Fibroblast of skin of back (primary cell): ENCODE measurements around the gene MAU2.
A peak's percentile ranks its signal among the peaks of the same experiment; 100 is the strongest.
"Not testable (repeated sequence)": the region's sequence is repeated elsewhere in the genome, so short reads cannot be mapped to it uniquely, and the experiment has no call there.

Source experiments
- DNase-seq: peaks from one replicate; pipeline ENCODE4 v3.0.0-alpha.2; 2013

MAU2 gene

DNA sequence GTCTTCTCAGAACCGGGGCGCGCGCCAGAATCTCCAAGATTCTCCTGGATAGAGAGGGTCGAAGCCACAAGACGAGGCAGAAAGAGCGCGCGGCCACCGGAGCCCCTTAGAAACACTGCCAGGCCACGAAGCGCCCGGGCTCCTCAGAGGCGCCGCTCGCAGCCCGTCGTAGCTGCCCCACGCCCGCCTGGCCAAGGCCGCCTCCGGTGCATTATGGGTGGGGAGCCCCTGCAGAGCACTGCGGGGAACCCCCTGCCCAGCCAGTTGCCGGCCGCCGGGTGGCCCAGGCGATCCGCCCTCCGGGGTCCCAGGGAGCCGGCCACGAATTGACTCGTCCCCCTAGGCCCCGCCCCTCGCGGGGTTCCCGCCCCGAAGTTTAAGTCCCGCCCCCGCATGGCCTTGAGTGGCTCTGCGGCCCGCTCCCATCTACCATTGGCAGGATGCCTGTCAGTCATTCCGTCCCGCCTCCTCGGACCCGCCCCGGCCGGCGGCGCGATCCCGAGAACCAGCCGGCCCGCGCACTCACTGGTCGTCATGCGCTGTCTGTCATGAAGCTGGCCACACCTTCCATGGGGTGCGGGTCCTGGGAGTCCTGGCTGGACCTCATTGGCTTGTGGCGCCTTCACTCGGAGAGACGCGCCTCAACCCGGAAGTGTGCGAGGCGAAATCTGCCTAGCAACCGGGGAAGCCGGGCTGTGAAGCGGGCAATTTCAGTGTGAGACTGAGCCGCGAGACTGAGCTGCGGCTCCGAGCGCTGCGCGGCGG lies 64.7 kb downstream of the MAU2 start:
- peak; percentile 100 for DNase-seq

DNA sequence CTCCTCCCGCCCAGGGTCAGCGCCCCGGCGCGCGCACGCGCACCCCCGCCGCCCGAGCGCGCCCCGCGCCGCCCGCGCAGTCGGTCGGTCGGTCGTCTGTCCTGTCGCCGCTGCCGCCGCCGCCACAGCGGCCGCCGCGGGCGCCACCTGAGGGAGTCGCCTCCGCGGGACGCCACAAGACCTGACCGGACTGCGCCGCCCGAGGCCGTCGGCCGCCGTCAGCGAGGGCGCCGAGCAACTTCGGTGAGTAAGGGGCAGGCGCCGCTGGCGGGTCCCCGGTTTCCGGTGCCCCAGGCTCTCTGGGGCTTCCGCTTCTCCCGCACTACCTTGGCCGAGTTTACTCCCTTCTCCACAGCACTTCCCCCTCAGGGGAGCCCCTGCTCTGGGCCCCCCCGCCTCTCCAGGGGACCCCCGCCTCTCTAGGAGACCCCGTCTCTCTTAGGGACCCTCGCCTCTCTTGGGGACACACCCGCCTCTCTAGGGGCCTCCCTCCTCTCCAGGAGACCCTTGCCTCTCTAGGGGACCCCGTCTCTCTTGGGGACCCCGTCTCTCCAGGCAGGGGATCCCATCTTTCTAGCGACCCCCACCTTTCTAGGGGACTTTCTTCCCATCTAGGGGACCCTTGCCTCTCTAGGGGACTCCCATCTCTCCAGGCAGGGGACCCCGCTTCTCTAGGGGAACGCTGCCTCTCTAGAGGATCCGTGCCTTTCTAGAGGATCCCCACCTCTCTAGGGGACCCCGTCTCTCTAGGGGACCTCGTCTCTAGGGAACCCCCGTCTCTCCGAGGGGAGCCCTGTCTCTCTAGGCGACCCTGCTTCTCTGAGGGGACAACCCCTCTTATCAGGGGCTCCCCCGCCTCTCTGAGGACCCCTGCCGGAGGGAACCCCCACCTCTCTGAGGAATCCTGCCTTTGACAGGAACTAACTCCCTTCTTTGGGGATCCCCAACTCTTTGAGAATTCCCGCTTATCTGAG lies 65.6 kb downstream of the MAU2 start:
- no peak for DNase-seq

- no peak for DNase-seq
These were observed 66.5 kb downstream of the MAU2 start for GRCh38 chr19:19387108-19387507.

DNA sequence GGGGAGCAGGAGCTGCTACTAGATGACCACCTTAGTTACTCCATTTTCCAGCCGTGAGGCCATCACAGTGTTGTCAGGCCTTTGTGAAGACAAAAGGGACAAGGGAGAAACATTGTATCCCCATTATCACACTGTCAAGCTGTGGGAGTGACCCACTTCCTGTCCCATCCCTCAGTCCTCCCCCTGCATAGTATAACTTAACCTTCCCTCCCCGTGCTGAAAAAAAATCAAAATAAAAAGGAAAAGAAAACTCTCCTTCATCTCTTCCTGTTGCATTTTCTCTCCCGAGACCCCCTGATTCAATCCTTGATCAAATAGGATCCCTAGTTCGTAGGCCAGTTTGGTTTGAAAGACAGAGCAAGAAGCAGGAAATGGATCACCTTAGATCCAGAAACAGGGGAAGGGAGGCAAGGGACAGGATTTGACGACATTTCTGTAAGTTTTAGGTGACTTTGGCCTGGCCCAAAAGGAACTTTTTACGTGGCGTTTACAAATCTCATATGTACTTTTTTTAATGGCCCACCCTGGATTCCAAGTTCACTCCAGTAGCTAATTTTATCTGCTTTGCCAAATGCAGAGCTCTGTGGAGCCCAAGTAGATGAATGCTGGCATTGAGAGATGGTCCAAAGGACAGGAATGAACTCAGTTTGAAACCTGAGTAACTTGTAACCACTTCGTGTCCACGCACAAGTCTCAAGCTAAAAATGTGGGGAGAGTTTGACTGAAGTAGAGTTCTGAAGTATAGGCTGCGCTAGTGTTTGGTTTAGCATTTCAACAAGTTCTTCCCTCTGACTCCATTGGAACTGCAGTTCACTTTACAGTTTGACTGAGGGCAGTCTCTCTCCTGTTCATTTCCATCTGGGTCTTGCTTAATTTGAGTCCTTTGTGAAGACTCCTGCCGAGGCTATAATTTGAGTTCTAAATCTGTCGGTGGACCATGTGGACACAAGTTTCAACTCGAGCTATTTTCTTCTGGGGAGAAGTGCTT lies 68.2 kb downstream of the MAU2 start:
- DNase-seq = no peak

DNA sequence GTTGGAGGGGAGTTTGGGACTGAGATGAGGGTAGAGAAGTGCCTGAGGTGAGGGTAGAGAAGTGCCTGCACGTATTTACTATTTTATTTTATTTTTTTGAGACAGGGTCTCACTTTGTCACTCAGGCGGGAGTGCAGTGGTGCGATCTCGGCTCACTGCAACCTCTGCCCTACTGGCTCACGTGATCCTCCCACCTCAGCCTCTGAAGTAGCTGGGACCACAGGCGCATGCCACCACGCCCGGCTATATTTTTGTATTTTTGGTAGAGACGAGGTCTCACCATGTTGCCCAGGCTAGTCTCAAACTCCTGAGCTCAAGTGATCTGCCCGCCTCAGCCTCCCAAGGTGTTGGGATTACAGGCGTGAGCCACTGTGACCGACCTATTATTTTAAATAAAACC lies 69.1 kb downstream of the MAU2 start:
- not testable (repeated sequence) for DNase-seq

GRCh38 chr19:19394333-19394732 lies 73.7 kb downstream of the MAU2 start:
- DNase-seq = not testable (repeated sequence)

- peak; percentile 52 for DNase-seq
These were observed 79.3 kb downstream of the MAU2 start for GRCh38 chr19:19399733-19400433.

- DNase-seq = no peak
These were observed 82.2 kb downstream of the MAU2 start for GRCh38 chr19:19402656-19403372.

GRCh38 chr19:19403373-19403901 lies 82.8 kb downstream of the MAU2 start:
- DNase-seq = peak; percentile 64

DNA sequence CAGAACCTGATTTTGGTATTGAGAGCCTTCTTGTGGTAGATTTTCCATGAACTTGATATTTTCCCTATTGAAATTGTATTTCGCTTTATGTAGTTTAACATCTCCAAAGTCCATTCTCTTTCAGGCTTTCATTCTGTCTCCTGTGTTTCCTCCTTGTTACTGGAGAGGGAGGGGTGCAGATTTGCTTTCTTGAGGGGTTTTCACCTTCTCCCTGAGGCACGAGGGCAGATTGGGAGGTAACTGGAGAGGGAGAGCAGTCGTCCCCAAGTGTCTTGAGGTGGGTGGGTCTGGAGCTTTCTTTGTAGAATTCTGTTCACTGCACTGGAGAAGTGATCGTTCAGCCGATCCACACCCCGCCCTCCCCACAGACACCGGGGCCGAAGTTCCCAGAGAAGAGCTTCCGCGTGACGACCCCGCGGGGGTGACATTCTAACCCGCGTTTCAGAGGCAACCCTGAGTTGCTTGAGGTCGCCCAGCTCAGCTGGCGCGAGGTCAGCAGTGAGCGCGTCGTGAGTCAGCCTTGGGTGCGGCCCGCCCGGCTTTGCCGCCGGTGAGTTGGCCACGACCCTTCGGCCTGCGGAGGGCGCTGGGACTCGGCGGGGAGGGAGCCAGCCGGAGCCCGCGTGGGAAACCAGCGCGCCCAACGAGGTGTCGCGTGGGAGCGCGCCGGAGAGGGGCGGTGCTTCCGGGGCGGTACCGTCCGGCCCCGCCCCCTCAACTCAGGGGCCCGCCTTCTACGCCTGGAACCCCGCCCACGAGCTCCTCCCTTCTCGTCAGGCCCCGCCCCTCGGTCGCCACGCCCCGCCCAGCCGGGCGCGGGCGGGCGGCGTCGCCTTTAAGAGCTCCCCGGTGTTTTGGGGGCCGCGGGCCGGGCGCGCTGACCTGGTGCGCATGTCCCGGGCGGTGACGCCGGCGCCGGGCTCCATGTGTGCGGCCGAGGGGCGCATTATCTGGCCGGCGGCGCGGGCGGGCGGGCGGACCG lies 84.5 kb downstream of the MAU2 start, which contains the start of gene GATAD2A:
Gene GATAD2A, plus strand, starts transcription at position 797 of the 982 bp plus-strand sequence. CDS start 59,671 bp downstream, outside the sequence.
- DNase-seq = peak; percentile 91

- peak; percentile 42 for DNase-seq
These were observed 85.6 kb downstream of the MAU2 start for GRCh38 chr19:19405971-19406877.

DNA sequence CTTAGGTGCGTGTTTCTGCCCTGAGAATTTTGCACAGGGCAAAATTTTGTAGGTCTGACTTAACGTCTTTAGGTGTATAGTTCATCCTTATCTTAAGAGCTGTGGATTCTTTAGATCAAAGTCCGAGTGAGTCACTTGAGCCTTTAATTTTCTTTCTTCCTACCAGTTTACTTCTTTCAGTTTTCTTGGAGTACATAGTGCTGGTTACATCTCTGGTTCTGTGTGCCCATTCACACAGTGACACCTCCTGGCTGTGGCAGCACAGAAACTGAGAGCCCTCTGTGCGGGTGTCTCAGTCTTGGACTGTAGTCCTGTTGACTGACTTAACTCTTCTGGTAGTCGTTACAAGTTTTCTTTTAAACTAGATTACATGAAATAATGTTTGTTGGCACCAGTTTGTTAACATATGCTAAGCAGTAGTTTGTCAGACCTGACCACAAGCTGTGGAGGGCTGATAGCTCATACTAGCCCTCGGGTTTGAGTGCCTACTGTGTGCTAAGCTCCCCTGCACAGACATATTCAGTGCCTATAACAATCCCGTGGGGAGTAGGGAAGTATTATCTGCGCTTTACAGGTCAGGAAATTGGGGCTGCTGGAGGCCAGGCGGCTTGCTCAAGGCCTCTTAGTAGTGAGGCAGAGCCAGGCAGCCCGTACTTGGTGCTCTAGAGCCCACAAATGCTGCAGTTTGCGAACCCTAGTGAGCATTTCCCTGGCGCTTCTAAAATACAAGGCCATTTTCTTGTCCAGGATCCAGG lies 86.4 kb downstream of the MAU2 start:
- peak; percentile 64 for DNase-seq

GRCh38 chr19:19407633-19407930 lies 87.0 kb downstream of the MAU2 start:
- no peak for DNase-seq
